HL-60 (cell line): ENCODE data around the gene ATXN7L1.

Source experiments
- CTCF ChIP-seq: IDR thresholded peaks from one replicate; pipeline ENCODE4 v1.5.1; 2011; ENCODE audit warnings: low read length, control low read depth, inconsistent platforms; ENCODE audit not compliant: insufficient read depth
- GABPA ChIP-seq: IDR thresholded peaks from 2 replicates; pipeline ENCODE4 v1.6.1; 2012; ENCODE audit warnings: low read depth
- POLR2AphosphoS5 ChIP-seq: IDR thresholded peaks from 2 replicates; pipeline ENCODE4 v1.6.1; 2012; ENCODE audit warnings: low read depth
- REST ChIP-seq: IDR thresholded peaks from 2 replicates; pipeline ENCODE4 v1.6.1; 2012; ENCODE audit warnings: low read depth; ENCODE audit not compliant: insufficient replicate concordance
- SPI1 ChIP-seq: IDR thresholded peaks from 2 replicates; pipeline ENCODE4 v1.6.1; 2012; ENCODE audit warnings: low read depth, mild to moderate bottlenecking, borderline replicate concordance

GRCh38 chr7:105699568-105700236 lies 176.7 kb downstream of the ATXN7L1 start:
- no peak for TF ChIP-seq CTCF
- no peak for TF ChIP-seq REST
- no peak for TF ChIP-seq POLR2AphosphoS5
- no peak for TF ChIP-seq SPI1
- no peak for TF ChIP-seq GABPA
